KBM-7 (cell line): Measurements from ENCODE around the gene DOCK3.
"Not testable (repeated sequence)": the region's sequence is repeated elsewhere in the genome, so short reads cannot be mapped to it uniquely, and the experiment has no call there.

ENCODE experiments used
- DNase-seq: peaks from one replicate; pipeline ENCODE4 v3.0.0-alpha.2; 2015
- in situ Hi-C: fragments of 300-500 bp; cut with MboI; formaldehyde crosslinking; loops from 2 replicates; pipeline ENCODE4 v1.14.3; 2020; ENCODE audit warnings: low sequenced_read_pairs, low pct_unique_long_range_greater_than_20kb, mixed read lengths

Gene DOCK3

GRCh38 chr3:50830451-50830850, 155.7 kb downstream of the DOCK3 start:
- no peak for DNase-seq
- in situ Hi-C loops: no loop called here

- in situ Hi-C loops, DNase-seq: not testable (repeated sequence)
These were observed 156.3 kb downstream of the DOCK3 start for GRCh38 chr3:50831009-50831408.

- in situ Hi-C loops: no loop called here
- DNase-seq: no peak
These were observed 166.3 kb downstream of the DOCK3 start for GRCh38 chr3:50840983-50841489.

- in situ Hi-C loops: no loop called here
- DNase-seq: no peak
These were observed 173.6 kb downstream of the DOCK3 start for GRCh38 chr3:50848308-50848707.

GRCh38 chr3:50850639-50851511, 176.1 kb downstream of the DOCK3 start:
- in situ Hi-C loops: no loop called here
- no peak for DNase-seq

- in situ Hi-C loops: no loop called here
- no peak for DNase-seq
These were observed 179.2 kb downstream of the DOCK3 start for GRCh38 chr3:50853936-50854335.

GRCh38 chr3:50862221-50862620, 187.5 kb downstream of the DOCK3 start:
- in situ Hi-C loops: no loop called here
- DNase-seq: no peak

- in situ Hi-C loops: no loop called here
- DNase-seq: peak; percentile 30
These were observed 198.8 kb downstream of the DOCK3 start for GRCh38 chr3:50873376-50874157.

GRCh38 chr3:50874876-50875275, 200.1 kb downstream of the DOCK3 start:
- in situ Hi-C loops: not testable (repeated sequence)

GRCh38 chr3:50876947-50877346, 202.2 kb downstream of the DOCK3 start:
- in situ Hi-C loops: no loop called here
- no peak for DNase-seq

More at GRCh38 chr3:50874876-50875275, 200.1 kb downstream of the DOCK3 start:
- DNase-seq: not testable (repeated sequence)

- in situ Hi-C loops: not testable (repeated sequence)
These were observed 208.0 kb downstream of the DOCK3 start for GRCh38 chr3:50882733-50883132.

GRCh38 chr3:50883755-50884154, 209.0 kb downstream of the DOCK3 start:
- DNase-seq: no peak
- in situ Hi-C loops: no loop called here

More at GRCh38 chr3:50882733-50883132, 208.0 kb downstream of the DOCK3 start:
- DNase-seq: not testable (repeated sequence)

- peak; percentile 21 for DNase-seq
- in situ Hi-C loops: no loop called here
These were observed 210.5 kb downstream of the DOCK3 start for GRCh38 chr3:50885070-50885850.

- in situ Hi-C loops: no loop called here
- no peak for DNase-seq
These were observed 216.1 kb downstream of the DOCK3 start for GRCh38 chr3:50890688-50891344.

GRCh38 chr3:50901097-50901496, 226.4 kb downstream of the DOCK3 start:
- in situ Hi-C loops, DNase-seq: not testable (repeated sequence)

- in situ Hi-C loops: no loop called here
- no peak for DNase-seq
These were observed 238.0 kb downstream of the DOCK3 start for GRCh38 chr3:50912746-50913145.

GRCh38 chr3:50913260-50913659, 238.5 kb downstream of the DOCK3 start:
- no peak for DNase-seq
- in situ Hi-C loops: no loop called here

GRCh38 chr3:50922071-50922470, 247.3 kb downstream of the DOCK3 start:
- in situ Hi-C loops, DNase-seq: not testable (repeated sequence)

- in situ Hi-C loops: no loop called here
- no peak for DNase-seq
These were observed 249.2 kb downstream of the DOCK3 start for GRCh38 chr3:50923955-50924354.
